Prostate gland (tissue), 2 donors: ENCODE measurements around the gene NKX2-2. TPM values are rescaled to one million over a fixed set of nuclear protein-coding genes. Genes with fewer than 3 reads are reported as not detected.

Source experiments
- DNase-seq: peaks from one replicate; pipeline ENCODE4 v3.0.0-alpha.2; 2019; ENCODE audit warnings: low spot score
- H3K27ac ChIP-seq, 2 donors: fragments of 200-600 bp; sonication (generic); 2 replicates each; pipeline ENCODE4 v1.5.1; 2017 to 2019
- H3K27me3 ChIP-seq: fragments of 200-600 bp; sonication (generic); replicated peaks from 2 replicates; pipeline ENCODE4 v1.5.1; 2019; ENCODE audit not compliant: insufficient read depth
- H3K36me3 ChIP-seq, 2 donors: fragments of 200-600 bp; sonication (generic); 1 replicate in 1 of 2; 2 replicates in 1 of 2; pipeline versions ENCODE4 v1.5.1 to v1.8.1; 2017 to 2019
- H3K4me1 ChIP-seq: fragments of 200-600 bp; sonication (generic); replicated peaks from 2 replicates; pipeline ENCODE4 v1.5.1; 2019
- H3K4me3 ChIP-seq, 2 donors: fragments of 200-600 bp; sonication (generic); 2 replicates each; pipeline ENCODE4 v1.5.1; 2017 to 2019
- H3K9me3 ChIP-seq: fragments of 200-600 bp; sonication (generic); 2 replicates; pipeline ENCODE4 v1.5.1; 2017
- POLR2A ChIP-seq: fragments of 450-650 bp; IDR thresholded peaks from one replicate; pipeline ENCODE4 v1.6.1; 2016; ENCODE audit warnings: antibody characterized with exemption, mild to moderate bottlenecking
- POLR2AphosphoS5 ChIP-seq: sonication (generic); formaldehyde crosslinking; IDR thresholded peaks from one replicate; pipeline ENCODE4 v1.6.1; 2017; ENCODE audit warnings: antibody characterized with exemption
- WGBS: methylation state at CpG from one replicate; pipeline ENCODE4 v1.1.5; 2018; 5-methylcytosine and 5-hydroxymethylcytosine counted together
- intact Hi-C: fragments of 100-400 bp; cut with DNase I; formaldehyde crosslinking; loops from one replicate; pipeline ENCODE4 v1.14.2; 2022
- total RNA-seq, 2 donors: library from RNA; depleted of rRNA; stranded (reverse); fragments of >200 nt; gene quantifications; one replicate each; pipeline ENCODE4 v1.1.0, GENCODE V29; 2016
- TF ChIP-seq, protein P1 (sequence below), 4 experiments: fragments of 200-600 bp in 2 of 4; fragments of 450-650 bp in 2 of 4; sonication (generic) in 2 of 4; IDR thresholded peaks; 1 replicate in 3 of 4; 2 replicates in 1 of 4; pipeline ENCODE4 v1.5.1; 2016 to 2019; ENCODE audit warnings: antibody characterized with exemption in 4 of 4, mild to moderate bottlenecking in 2 of 4, moderate library complexity in 2 of 4

NKX2-2 gene
- total RNA-seq, 2 donors from 2014 or later, result 0.14 TPM; not detected in 1

DNA sequence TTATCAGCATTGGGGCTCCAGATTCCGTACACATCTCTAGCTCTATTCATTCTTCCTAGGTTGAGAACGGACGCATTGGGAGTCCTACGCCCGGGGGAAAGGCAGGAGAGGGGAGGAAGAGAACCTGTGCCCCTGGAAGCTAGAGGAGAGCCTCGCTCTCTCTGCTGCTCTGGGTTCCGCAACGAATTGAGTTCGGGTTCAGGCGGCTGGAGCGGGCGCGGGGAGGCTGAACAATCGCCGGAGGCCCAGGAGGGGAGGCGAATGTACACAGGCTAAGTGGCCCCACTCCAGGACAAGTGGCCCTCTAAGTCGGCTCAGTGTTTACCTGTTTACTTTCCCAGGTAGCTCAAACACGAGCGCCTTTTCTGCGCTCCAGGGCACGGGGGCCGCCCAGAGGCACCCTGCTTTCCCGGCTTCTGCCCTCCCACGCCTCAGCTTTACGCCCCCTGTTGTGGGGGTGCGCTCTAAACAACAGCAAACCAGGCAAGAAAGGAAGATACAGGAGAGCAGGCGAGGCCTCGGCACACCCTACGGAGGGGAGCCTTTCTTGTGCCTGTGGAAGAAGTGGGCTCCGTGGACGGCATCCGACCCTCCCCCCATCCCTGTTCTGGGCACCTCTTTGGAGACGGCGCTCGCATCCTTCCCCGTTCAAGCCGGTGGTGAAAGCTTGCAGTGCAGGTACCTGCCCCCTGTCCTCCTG lies 4.6 kb upstream of the NKX2-2 start:
- Histone ChIP-seq H3K9me3 (no peaks in the 10 kb centered on the region), H3K27me3 (peaks cover 80% of the 10 kb centered on the region), H3K4me3 (no peak overlapping the region), H3K27ac (no peak overlapping the region), H3K36me3 (no peaks in the 10 kb centered on the region), H3K4me1 (peaks cover 8% of the 10 kb centered on the region)
- DNase-seq, result no peak
- WGBS, result 2% methylated on average over 37 of the region's 37 CpGs
- TF ChIP-seq POLR2AphosphoS5 (no peak), POLR2A (no peak)
- TF ChIP-seq, protein P1, sequence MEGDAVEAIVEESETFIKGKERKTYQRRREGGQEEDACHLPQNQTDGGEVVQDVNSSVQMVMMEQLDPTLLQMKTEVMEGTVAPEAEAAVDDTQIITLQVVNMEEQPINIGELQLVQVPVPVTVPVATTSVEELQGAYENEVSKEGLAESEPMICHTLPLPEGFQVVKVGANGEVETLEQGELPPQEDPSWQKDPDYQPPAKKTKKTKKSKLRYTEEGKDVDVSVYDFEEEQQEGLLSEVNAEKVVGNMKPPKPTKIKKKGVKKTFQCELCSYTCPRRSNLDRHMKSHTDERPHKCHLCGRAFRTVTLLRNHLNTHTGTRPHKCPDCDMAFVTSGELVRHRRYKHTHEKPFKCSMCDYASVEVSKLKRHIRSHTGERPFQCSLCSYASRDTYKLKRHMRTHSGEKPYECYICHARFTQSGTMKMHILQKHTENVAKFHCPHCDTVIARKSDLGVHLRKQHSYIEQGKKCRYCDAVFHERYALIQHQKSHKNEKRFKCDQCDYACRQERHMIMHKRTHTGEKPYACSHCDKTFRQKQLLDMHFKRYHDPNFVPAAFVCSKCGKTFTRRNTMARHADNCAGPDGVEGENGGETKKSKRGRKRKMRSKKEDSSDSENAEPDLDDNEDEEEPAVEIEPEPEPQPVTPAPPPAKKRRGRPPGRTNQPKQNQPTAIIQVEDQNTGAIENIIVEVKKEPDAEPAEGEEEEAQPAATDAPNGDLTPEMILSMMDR (IDR thresholded peaks at IDR 0.05), result no peak
- intact Hi-C loops, result no loop called here

DNA sequence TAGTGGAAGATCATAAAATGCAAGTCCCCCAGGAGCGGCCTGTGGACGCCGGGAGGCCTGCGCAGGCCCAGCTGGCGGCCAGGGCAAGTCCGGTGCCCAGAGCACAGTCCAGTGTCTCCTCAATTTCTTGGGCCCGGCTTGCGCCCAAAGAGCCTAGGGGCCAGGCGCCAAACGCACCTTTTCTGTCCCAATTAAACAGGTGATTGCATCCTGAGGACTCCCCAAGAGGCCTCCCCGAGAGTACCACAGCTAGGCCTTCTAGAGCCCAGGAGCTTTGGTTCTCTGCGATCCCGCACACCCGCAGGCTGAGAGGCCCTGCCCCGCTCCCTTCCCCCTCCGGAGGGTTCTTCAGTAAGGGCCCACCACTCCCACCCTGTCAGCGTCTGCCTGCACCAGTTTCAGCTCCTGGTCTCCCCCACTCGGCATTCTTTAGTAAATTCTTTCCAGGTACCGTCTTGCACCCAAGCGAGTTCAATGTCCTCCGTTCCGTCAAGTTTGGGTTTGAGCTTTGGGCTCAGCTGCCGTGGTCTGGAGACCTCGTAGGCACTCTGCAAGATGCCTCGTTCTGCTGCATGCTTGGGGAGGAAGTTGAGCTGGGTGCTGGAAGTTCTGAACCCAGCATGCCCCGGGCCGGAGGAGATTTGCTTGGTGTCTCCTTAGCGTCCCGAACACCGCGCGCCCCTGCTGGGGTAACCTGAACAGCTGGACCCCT lies 3.9 kb upstream of the NKX2-2 start:
- Histone ChIP-seq H3K36me3 (no peaks in the 10 kb centered on the region), H3K27ac (no peak overlapping the region), H3K27me3 (peaks cover 76% of the 10 kb centered on the region), H3K9me3 (no peaks in the 10 kb centered on the region), H3K4me3 (no peak overlapping the region), H3K4me1 (peaks cover 8% of the 10 kb centered on the region)
- intact Hi-C loops, result no loop called here
- DNase-seq, result no peak
- no peak for TF ChIP-seq POLR2A
- TF ChIP-seq POLR2AphosphoS5, result no peak
- TF ChIP-seq, protein P1 (IDR thresholded peaks at IDR 0.05), result no peak
- 7% methylated on average over 32 of the region's 32 CpGs for WGBS

DNA sequence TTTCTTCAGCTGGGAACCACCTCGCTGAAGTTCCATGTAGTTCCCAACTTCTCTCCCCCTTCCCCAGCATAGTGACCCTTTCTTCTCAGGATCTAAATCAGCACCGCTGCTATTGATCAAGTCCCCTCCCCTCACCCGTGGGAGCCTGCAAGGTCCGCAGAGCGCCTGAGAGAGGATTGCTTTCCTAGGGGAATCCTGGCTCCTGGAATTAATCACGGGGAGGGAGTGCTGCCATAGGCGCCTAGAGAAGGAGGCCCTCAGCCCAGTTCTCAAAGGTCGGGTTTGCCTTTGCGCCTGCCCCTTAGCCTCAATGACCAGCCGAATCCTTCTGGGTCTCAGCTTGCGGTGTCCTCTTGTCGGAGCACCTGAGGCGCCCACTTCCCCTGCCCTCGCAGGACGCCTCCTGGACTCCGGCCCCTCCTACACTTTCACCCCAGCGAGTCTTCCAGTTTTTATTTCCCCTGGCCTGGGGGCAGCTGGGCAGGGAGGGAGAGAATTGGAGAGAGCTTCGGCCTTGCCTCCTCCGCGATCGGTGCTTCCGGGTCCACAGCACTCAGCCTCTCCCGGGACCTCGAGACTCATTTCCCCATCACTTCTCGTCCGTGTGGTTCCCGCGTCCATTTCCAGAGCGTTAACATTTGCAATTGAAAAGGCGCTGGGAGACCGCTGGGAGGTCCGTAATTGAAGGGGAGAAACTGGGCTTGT lies 3.1 kb upstream of the NKX2-2 start:
- Histone ChIP-seq H3K27me3 (peaks cover 78% of the 10 kb centered on the region), H3K9me3 (no peaks in the 10 kb centered on the region), H3K4me3 (no peak overlapping the region), H3K27ac (no peak overlapping the region), H3K36me3 (no peaks in the 10 kb centered on the region), H3K4me1 (peaks cover 4% of the 10 kb centered on the region)
- WGBS, result 6% methylated on average over 32 of the region's 32 CpGs
- no peak for DNase-seq
- intact Hi-C loops, result no loop called here
- TF ChIP-seq POLR2AphosphoS5 (no peak), POLR2A (no peak)
- TF ChIP-seq, protein P1 (IDR thresholded peaks at IDR 0.05), result no peak

DNA sequence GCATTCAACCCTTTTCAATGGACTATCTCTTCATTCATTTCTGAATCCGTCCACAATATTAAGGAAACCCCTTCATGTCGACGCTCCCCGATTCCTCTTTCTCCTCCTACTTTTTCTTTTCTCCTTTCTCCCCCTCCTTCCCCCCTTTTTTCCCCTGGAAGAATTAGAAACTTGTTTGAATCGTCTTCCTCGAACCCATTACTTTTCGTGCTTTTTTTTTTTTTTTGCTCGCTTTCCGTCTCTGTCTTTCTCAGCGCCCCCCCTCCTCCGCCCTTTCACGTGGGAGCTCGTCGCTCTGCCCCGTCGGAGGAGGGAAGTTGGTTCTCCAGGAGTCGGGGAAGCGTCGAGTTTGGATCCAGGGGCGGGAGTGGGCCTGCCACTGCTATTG lies 2.3 kb upstream of the NKX2-2 start:
- Histone ChIP-seq H3K36me3 (no peaks in the 10 kb centered on the region), H3K4me3 (no peak overlapping the region), H3K4me1 (no peaks in the 10 kb centered on the region), H3K9me3 (no peaks in the 10 kb centered on the region), H3K27ac (no peak overlapping the region), H3K27me3 (peaks cover 74% of the 10 kb centered on the region)
- WGBS, result 4% methylated on average over 20 of the region's 20 CpGs
- no peak for DNase-seq
- intact Hi-C loops, result no loop called here
- TF ChIP-seq, protein P1 (IDR thresholded peaks at IDR 0.05), result no peak
- TF ChIP-seq POLR2AphosphoS5, result no peak
